B cell (primary cell): ENCODE data around the gene CLRN2. TPM values are rescaled to one million over a fixed set of nuclear protein-coding genes. Genes with fewer than 3 reads are reported as not detected.

Source experiments
- ATAC-seq: fragments of 200-7000 bp; cut with Tn5 transposase; one replicate; pipeline ENCODE4 v1.10.0; 2021; ENCODE audit warnings: low read depth, mild to moderate bottlenecking, moderate number of reproducible peaks, moderate library complexity
- CTCF ChIA-PET: fragments of 350-600 bp; sonication (Branson Sonifier 250); formaldehyde crosslinking; loops from one replicate; lab custom pipeline; 2021; ENCODE audit warnings: antibody characterized with exemption, inconsistent platforms; lab: Charles Lee
- POLR2A ChIA-PET: fragments of 350-600 bp; sonication (Branson Sonifier 250); formaldehyde crosslinking; loops from one replicate; lab custom pipeline; 2021; ENCODE audit warnings: antibody characterized with exemption; lab: Charles Lee
- DNase-seq: peaks from one replicate; pipeline ENCODE4 v3.0.0; 2013
- H2AFZ ChIP-seq: 2 replicates; pipeline ENCODE4 v1.6.1; 2012; ENCODE audit warnings: mild to moderate bottlenecking, low read depth, low read length; ENCODE audit not compliant: insufficient read depth, poor library complexity, severe bottlenecking
- H3K27ac ChIP-seq, 2 donors: 1 replicate in 1 of 2; 2 replicates in 1 of 2; pipeline ENCODE4 v1.5.1; 2012 to 2013; ENCODE audit warnings: low read length in 2 of 2, mild to moderate bottlenecking in 2 of 2, moderate library complexity in 1 of 2
- H3K27me3 ChIP-seq, 4 experiments: fragments of 200-600 bp in 1 of 4; sonication (generic) in 1 of 4; replicated peaks in 1 of 4; 1 replicate in 2 of 4; 2 replicates in 2 of 4; pipeline versions ENCODE4 v1.6.1 to v1.7.0; 2013 to 2016; ENCODE audit warnings: low read length in 3 of 4, mild to moderate bottlenecking in 2 of 4, mixed read lengths in 1 of 4, moderate library complexity in 1 of 4; ENCODE audit not compliant: insufficient read depth in 4 of 4, control insufficient read depth in 3 of 4; ENCODE audit errors: control extremely low read depth in 1 of 4
- H3K36me3 ChIP-seq, 2 experiments: replicated peaks in 1 of 2; 1 replicate in 1 of 2; 2 replicates in 1 of 2; pipeline versions ENCODE4 v1.6.1 to v1.7.1; 2013; ENCODE audit warnings: low read length in 1 of 2; ENCODE audit not compliant: insufficient read depth in 2 of 2, control insufficient read depth in 1 of 2; ENCODE audit errors: control extremely low read depth in 1 of 2, extremely low read depth in 1 of 2
- H3K4me1 ChIP-seq, 2 donors: fragments of 200-600 bp in 1 of 2; sonication (generic) in 1 of 2; 1 replicate in 1 of 2; 2 replicates in 1 of 2; pipeline versions ENCODE4 v1.5.1 to v1.6.1; 2013 to 2017; ENCODE audit warnings: low read length in 2 of 2; ENCODE audit not compliant: control insufficient read depth in 2 of 2, insufficient read depth in 2 of 2
- H3K4me2 ChIP-seq: replicated peaks from 2 replicates; pipeline ENCODE3; 2012; ENCODE audit warnings: mild to moderate bottlenecking, low read depth, low read length; ENCODE audit not compliant: poor library complexity, severe bottlenecking
- H3K4me3 ChIP-seq, 5 experiments: fragments of 200-600 bp in 1 of 5; sonication (generic) in 1 of 5; 1 replicate in 3 of 5; 2 replicates in 2 of 5; pipeline versions ENCODE4 v1.5.1 to v1.7.0; 2011 to 2016; ENCODE audit warnings: low read length in 4 of 5, mild to moderate bottlenecking in 4 of 5, low read depth in 2 of 5, control low read depth in 1 of 5, moderate library complexity in 1 of 5; ENCODE audit not compliant: insufficient read depth in 1 of 5; ENCODE audit errors: control extremely low read depth in 1 of 5, extremely low read depth in 1 of 5
- H3K79me2 ChIP-seq: fragments of 200-600 bp; sonication (generic); one replicate; pipeline ENCODE4 v1.6.0; 2016; ENCODE audit warnings: low read length; ENCODE audit not compliant: control insufficient read depth, insufficient read depth
- H3K9ac ChIP-seq: fragments of 200-600 bp; sonication (generic); 2 replicates; pipeline ENCODE4 v1.6.1; 2017; ENCODE audit warnings: mild to moderate bottlenecking, low read length, moderate library complexity
- H3K9me3 ChIP-seq, 3 donors: one replicate each; pipeline versions ENCODE4 v1.6.1 to v1.7.1; 2013; ENCODE audit warnings: low read length in 2 of 3; ENCODE audit not compliant: control insufficient read depth in 2 of 3, insufficient read depth in 1 of 3; ENCODE audit errors: control extremely low read depth in 1 of 3
- H4K20me1 ChIP-seq: 2 replicates; pipeline ENCODE4 v1.6.0; 2012; ENCODE audit warnings: mild to moderate bottlenecking, low read length; ENCODE audit not compliant: insufficient read depth, control insufficient read depth, poor library complexity, severe bottlenecking
- H3K27ac Mint-ChIP-seq: one replicate; pipeline ENCODE4 v1.8.0; 2021; ENCODE audit warnings: mixed read lengths
- H3K27me3 Mint-ChIP-seq: one replicate; pipeline ENCODE4 v1.8.0; 2021; ENCODE audit warnings: mixed read lengths
- H3K4me1 Mint-ChIP-seq: one replicate; pipeline ENCODE4 v1.8.0; 2021; ENCODE audit warnings: mixed read lengths
- H3K4me3 Mint-ChIP-seq: one replicate; pipeline ENCODE4 v1.8.0; 2021; ENCODE audit warnings: mixed read lengths
- H3K9me3 Mint-ChIP-seq: one replicate; pipeline ENCODE4 v1.8.0; 2022; ENCODE audit warnings: mixed read lengths; ENCODE audit not compliant: insufficient read depth
- EZH2 ChIP-seq: IDR thresholded peaks from 2 replicates; pipeline ENCODE4 v1.6.1; 2012; ENCODE audit warnings: borderline replicate concordance, low read depth, mild to moderate bottlenecking, moderate library complexity, low read length; ENCODE audit not compliant: insufficient read depth, poor library complexity, severe bottlenecking
- WGBS: methylation state at CpG from one replicate; pipeline ENCODE4 v1.1.5; 2013; ENCODE audit warnings: missing lambda C conversion rate; ENCODE audit not compliant: insufficient coverage; 5-methylcytosine and 5-hydroxymethylcytosine counted together
- intact Hi-C: fragments of 100-400 bp; cut with micrococcal nuclease; formaldehyde crosslinking; loops from one replicate; pipeline ENCODE4 v1.10.0; 2022
- polyA plus RNA-seq: library from polyadenylated mRNA; depleted of rRNA; stranded (reverse); fragments of >200 nt; gene quantifications from 2 replicates; pipeline ENCODE4 v1.2.3, GENCODE V29; 2012
- total RNA-seq, 2 donors: library from RNA; stranded (reverse); fragments of 120-200 nt in 1 of 2; gene quantifications; 1 replicate in 1 of 2; 2 replicates in 1 of 2; pipeline versions ENCODE4 v1.2.3 to v1.2.4, GENCODE V29; 2013 to 2022
- TF ChIP-seq, protein P1 (sequence below): fragments of 200-600 bp; IDR thresholded peaks from one replicate; pipeline ENCODE4 v1.8.0; 2022; ENCODE audit warnings: antibody characterized with exemption, mild to moderate bottlenecking

Gene CLRN2
- total and polyA plus RNA-seq, 2 donors (not counting 1 experiment from before 2014, with no cell fraction given), result not detected

DNA sequence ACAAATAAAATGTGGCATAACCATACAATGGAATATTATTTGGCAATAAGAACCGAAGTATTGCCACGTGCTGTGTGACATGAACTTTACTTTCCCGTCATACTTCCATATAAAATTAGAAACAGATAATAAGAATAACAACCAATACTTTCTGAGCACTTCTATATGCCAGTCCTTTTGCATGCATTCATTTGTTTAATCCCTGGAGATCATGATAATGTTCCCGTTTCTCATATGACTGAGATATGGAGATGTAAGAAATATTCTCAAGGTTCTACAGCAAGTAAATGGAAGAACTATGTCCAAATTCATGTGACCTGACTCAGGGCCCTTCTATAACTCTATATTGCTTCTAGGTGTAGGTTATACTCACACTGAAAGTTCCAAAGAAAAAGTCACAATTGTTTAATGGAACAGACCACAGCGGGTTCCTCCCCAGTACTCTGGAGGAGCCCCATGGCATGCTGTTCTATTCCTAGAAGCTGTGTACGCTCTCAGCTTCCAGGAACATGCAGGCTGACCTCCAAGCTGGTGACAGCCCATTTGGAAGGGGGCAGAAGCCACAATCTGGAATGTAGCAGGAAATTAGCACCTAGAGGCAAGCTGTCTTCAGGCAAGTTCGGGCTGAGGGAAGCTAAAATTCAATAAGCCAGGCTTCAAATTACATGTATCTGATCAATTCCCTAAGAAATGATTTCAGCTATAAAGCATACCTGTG lies 34.6 kb upstream of the CLRN2 start:
- H3K27me3 Mint-ChIP-seq, result no peaks in the 10 kb centered on the region
- H3K4me3 Mint-ChIP-seq, result no peak overlapping the region
- H3K4me1 ChIP-seq, result peaks cover 0 to 10% of the 10 kb centered on the region in 2 donors
- H3K9me3 Mint-ChIP-seq, result no peaks in the 10 kb centered on the region
- ChIA-PET POLR2A (no interaction called here), CTCF (no interaction called here)
- H3K4me1 Mint-ChIP-seq, result peaks cover 9% of the 10 kb centered on the region
- H3K4me3 ChIP-seq, result no peak overlapping the region
- H3K27ac ChIP-seq, result no peak overlapping the region
- DNase-seq (no peak), ATAC-seq (no peak)
- no peaks in the 10 kb centered on the region for H4K20me1 ChIP-seq
- H3K9ac ChIP-seq, result no peak overlapping the region
- H3K27ac Mint-ChIP-seq, result no peak overlapping the region
- H3K79me2 ChIP-seq, result no peaks in the 10 kb centered on the region
- no peak overlapping the region for H2AFZ ChIP-seq
- 100% methylated on average over 3 of the region's 7 CpGs for WGBS
- TF ChIP-seq, protein P1, sequence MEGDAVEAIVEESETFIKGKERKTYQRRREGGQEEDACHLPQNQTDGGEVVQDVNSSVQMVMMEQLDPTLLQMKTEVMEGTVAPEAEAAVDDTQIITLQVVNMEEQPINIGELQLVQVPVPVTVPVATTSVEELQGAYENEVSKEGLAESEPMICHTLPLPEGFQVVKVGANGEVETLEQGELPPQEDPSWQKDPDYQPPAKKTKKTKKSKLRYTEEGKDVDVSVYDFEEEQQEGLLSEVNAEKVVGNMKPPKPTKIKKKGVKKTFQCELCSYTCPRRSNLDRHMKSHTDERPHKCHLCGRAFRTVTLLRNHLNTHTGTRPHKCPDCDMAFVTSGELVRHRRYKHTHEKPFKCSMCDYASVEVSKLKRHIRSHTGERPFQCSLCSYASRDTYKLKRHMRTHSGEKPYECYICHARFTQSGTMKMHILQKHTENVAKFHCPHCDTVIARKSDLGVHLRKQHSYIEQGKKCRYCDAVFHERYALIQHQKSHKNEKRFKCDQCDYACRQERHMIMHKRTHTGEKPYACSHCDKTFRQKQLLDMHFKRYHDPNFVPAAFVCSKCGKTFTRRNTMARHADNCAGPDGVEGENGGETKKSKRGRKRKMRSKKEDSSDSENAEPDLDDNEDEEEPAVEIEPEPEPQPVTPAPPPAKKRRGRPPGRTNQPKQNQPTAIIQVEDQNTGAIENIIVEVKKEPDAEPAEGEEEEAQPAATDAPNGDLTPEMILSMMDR, result no peak
- TF ChIP-seq EZH2, result no peak
- intact Hi-C loops, result no loop called here
- H3K9me3 ChIP-seq, result peaks cover 0 to 4% (median 3%) of the 10 kb centered on the region in 3 donors
- no peaks in the 10 kb centered on the region for H3K36me3 ChIP-seq
- no peak overlapping the region for H3K4me2 ChIP-seq
- H3K27me3 ChIP-seq, result no peaks in the 10 kb centered on the region

DNA sequence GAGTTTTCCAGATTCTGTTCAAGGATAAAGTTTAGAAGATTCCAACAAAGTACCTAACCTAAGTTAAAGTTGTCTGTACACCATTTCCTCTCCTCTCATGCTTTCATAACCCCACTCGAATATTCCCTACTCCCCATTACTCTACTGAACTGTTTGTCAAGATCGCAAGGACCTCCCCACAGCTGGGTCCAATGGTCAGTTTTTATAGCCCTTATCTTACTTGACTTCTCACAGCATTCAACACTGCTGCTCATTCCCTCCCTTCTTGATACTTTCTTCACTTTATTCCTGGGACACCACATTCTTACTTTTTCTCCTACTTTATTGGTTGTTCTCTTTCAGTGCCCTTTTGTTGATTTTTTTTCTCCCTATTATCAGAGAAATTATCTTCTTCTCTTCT lies 34.0 kb upstream of the CLRN2 start:
- Histone ChIP-seq H3K4me3 (no peak overlapping the region), H4K20me1 (no peaks in the 10 kb centered on the region), H3K4me1 (peaks cover 0 to 10% of the 10 kb centered on the region in 2 donors), H3K36me3 (no peaks in the 10 kb centered on the region), H3K9me3 (peaks cover 0 to 4% (median 3%) of the 10 kb centered on the region in 3 donors), H3K9ac (no peak overlapping the region), H3K27ac (no peak overlapping the region), H3K27me3 (no peaks in the 10 kb centered on the region), H3K79me2 (no peaks in the 10 kb centered on the region), H3K4me2 (no peak overlapping the region), H2AFZ (no peak overlapping the region)
- CTCF ChIA-PET, result no interaction called here
- H3K27ac Mint-ChIP-seq, result no peak overlapping the region
- H3K4me1 Mint-ChIP-seq, result peaks cover 9% of the 10 kb centered on the region
- ATAC-seq (no peak), DNase-seq (no peak)
- TF ChIP-seq, protein P1, result no peak
- TF ChIP-seq EZH2, result no peak
- POLR2A ChIA-PET, result no interaction called here
- H3K4me3 Mint-ChIP-seq, result no peak overlapping the region
- intact Hi-C loops, result no loop called here
- H3K27me3 Mint-ChIP-seq, result no peaks in the 10 kb centered on the region
- WGBS, result 100% methylated on average over 2 of the region's 2 CpGs
- H3K9me3 Mint-ChIP-seq, result no peaks in the 10 kb centered on the region
